Activated T-cell treated with anti-CD3 and anti-CD28 coated beads, Interleukin-2, amount 50 U/mL, for 72 hours (primary cell): ENCODE results near the gene COL8A2. TPM values are rescaled to one million over a fixed set of nuclear protein-coding genes. Genes with fewer than 3 reads are reported as not detected.

Source experiments
- ATAC-seq, 2 donors: fragments of 150-1000 bp; cut with Tn5 transposase; replicated peaks in 1 of 2; 2 replicates each; pipeline ENCODE4 v1.10.0; 2021; ENCODE audit warnings: moderate library complexity in 2 of 2, mild to moderate bottlenecking in 1 of 2
- DNase-seq, 2 donors: peaks; one replicate each; pipeline ENCODE4 v3.0.0; 2021 to 2022; ENCODE audit warnings: mixed read lengths in 1 of 2
- H3K27ac Mint-ChIP-seq: one replicate; pipeline ENCODE4 v1.8.0; 2022; ENCODE audit warnings: mild to moderate bottlenecking, moderate library complexity, mixed read lengths
- H3K27me3 Mint-ChIP-seq: one replicate; pipeline ENCODE4 v1.8.0; 2022; ENCODE audit warnings: low read depth, mixed read lengths
- H3K36me3 Mint-ChIP-seq, 2 donors: one replicate each; pipeline ENCODE4 v1.8.0; 2022; ENCODE audit warnings: mixed read lengths in 2 of 2, mild to moderate bottlenecking in 1 of 2; ENCODE audit not compliant: insufficient read depth in 2 of 2
- H3K4me1 Mint-ChIP-seq: one replicate; pipeline ENCODE4 v1.8.0; 2022; ENCODE audit warnings: low read depth, mixed read lengths
- H3K4me3 Mint-ChIP-seq, 2 donors: one replicate each; pipeline ENCODE4 v1.8.0; 2022; ENCODE audit warnings: mild to moderate bottlenecking in 2 of 2, mixed read lengths in 2 of 2, moderate library complexity in 2 of 2
- H3K9me3 Mint-ChIP-seq, 2 donors: one replicate each; pipeline ENCODE4 v1.8.0; 2022; ENCODE audit warnings: mixed read lengths in 2 of 2
- total RNA-seq, 2 donors: library from RNA; stranded (reverse); gene quantifications; one replicate each; pipeline ENCODE4 v1.2.3, GENCODE V29; 2022

COL8A2 gene
- total RNA-seq, 2 donors from 2014 or later: 0.07 to 0.09 TPM

- Mint-ChIP-seq H3K4me3 (peak overlapping the region; percentile 41 to 67), H3K27me3 (peaks cover 36% of the 10 kb centered on the region), H3K27ac (no peak overlapping the region), H3K36me3 (no peaks in the 10 kb centered on the region), H3K4me1 (peaks cover 19% of the 10 kb centered on the region), H3K9me3 (no peaks in the 10 kb centered on the region)
- ATAC-seq: no peak
- DNase-seq: no peak
These were observed 456 bp downstream of the COL8A2 start for GRCh38 chr1:36124404-36125128.

- H3K27me3 Mint-ChIP-seq: peaks cover 36% of the 10 kb centered on the region
- H3K4me3 Mint-ChIP-seq: peak overlapping the region; percentile 0 to 3
- no peak overlapping the region for H3K27ac Mint-ChIP-seq
- DNase-seq (no peak), ATAC-seq (peak; percentile 46 to 52)
- H3K4me1 Mint-ChIP-seq: peaks cover 19% of the 10 kb centered on the region
- H3K9me3 Mint-ChIP-seq: no peaks in the 10 kb centered on the region
- no peaks in the 10 kb centered on the region for H3K36me3 Mint-ChIP-seq
These were observed 1.7 kb downstream of the COL8A2 start for GRCh38 chr1:36123356-36123755.

- Mint-ChIP-seq H3K9me3 (no peaks in the 10 kb centered on the region), H3K4me3 (no peak overlapping the region), H3K27ac (no peak overlapping the region), H3K36me3 (no peaks in the 10 kb centered on the region), H3K27me3 (peaks cover 36% of the 10 kb centered on the region), H3K4me1 (peaks cover 19% of the 10 kb centered on the region)
- ATAC-seq (peak in 1 of 2 donors; percentile 19), DNase-seq (no peak)
These were observed 2.7 kb downstream of the COL8A2 start for GRCh38 chr1:36122062-36123030.

GRCh38 chr1:36119456-36119855 lies 5.6 kb downstream of the COL8A2 start:
- H3K36me3 Mint-ChIP-seq: no peaks in the 10 kb centered on the region
- H3K27ac Mint-ChIP-seq: no peak overlapping the region
- ATAC-seq (no peak), DNase-seq (no peak)
- H3K27me3 Mint-ChIP-seq: peaks cover 22% of the 10 kb centered on the region
- no peak overlapping the region for H3K4me3 Mint-ChIP-seq
- H3K9me3 Mint-ChIP-seq: no peaks in the 10 kb centered on the region
- H3K4me1 Mint-ChIP-seq: peaks cover 12% of the 10 kb centered on the region

GRCh38 chr1:36118447-36119204 lies 6.4 kb downstream of the COL8A2 start:
- ATAC-seq (no peak), DNase-seq (no peak)
- Mint-ChIP-seq H3K4me3 (no peak overlapping the region), H3K36me3 (no peaks in the 10 kb centered on the region), H3K4me1 (peaks cover 11% of the 10 kb centered on the region), H3K27me3 (peaks cover 15% of the 10 kb centered on the region), H3K27ac (no peak overlapping the region), H3K9me3 (no peaks in the 10 kb centered on the region)

GRCh38 chr1:36116901-36117300 lies 8.1 kb downstream of the COL8A2 start:
- ATAC-seq (no peak), DNase-seq (no peak)
- Mint-ChIP-seq H3K4me3 (no peak overlapping the region), H3K9me3 (no peaks in the 10 kb centered on the region), H3K4me1 (no peaks in the 10 kb centered on the region), H3K27me3 (no peaks in the 10 kb centered on the region), H3K27ac (no peak overlapping the region), H3K36me3 (no peaks in the 10 kb centered on the region)

- H3K36me3 Mint-ChIP-seq: no peaks in the 10 kb centered on the region
- no peak overlapping the region for H3K27ac Mint-ChIP-seq
- no peak for DNase-seq
- no peak overlapping the region for H3K4me3 Mint-ChIP-seq
- peaks cover 5% of the 10 kb centered on the region for H3K4me1 Mint-ChIP-seq
- no peaks in the 10 kb centered on the region for H3K27me3 Mint-ChIP-seq
- no peaks in the 10 kb centered on the region for H3K9me3 Mint-ChIP-seq
- no peak for ATAC-seq
These were observed 9.1 kb downstream of the COL8A2 start for GRCh38 chr1:36115931-36116330.

- Mint-ChIP-seq H3K4me3 (no peak overlapping the region), H3K27ac (no peak overlapping the region), H3K4me1 (peaks cover 10% of the 10 kb centered on the region), H3K27me3 (no peaks in the 10 kb centered on the region), H3K36me3 (no peaks in the 10 kb centered on the region), H3K9me3 (no peaks in the 10 kb centered on the region)
- ATAC-seq (no peak), DNase-seq (no peak)
These were observed 9.8 kb downstream of the COL8A2 start for GRCh38 chr1:36115200-36115669.

- no peak for ATAC-seq
- Mint-ChIP-seq H3K27ac (no peak overlapping the region), H3K4me1 (peaks cover 16% of the 10 kb centered on the region), H3K4me3 (no peak overlapping the region), H3K9me3 (no peaks in the 10 kb centered on the region), H3K36me3 (no peaks in the 10 kb centered on the region), H3K27me3 (no peaks in the 10 kb centered on the region)
- no peak for DNase-seq
These were observed 10.7 kb downstream of the COL8A2 start for GRCh38 chr1:36114371-36114770.

- Mint-ChIP-seq H3K36me3 (no peaks in the 10 kb centered on the region), H3K4me1 (peaks cover 21% of the 10 kb centered on the region), H3K27ac (no peak overlapping the region), H3K4me3 (no peak overlapping the region), H3K27me3 (no peaks in the 10 kb centered on the region), H3K9me3 (no peaks in the 10 kb centered on the region)
- no peak for ATAC-seq
- DNase-seq: no peak
These were observed 12.2 kb downstream of the COL8A2 start for GRCh38 chr1:36112823-36113222.

- Mint-ChIP-seq H3K4me1 (peaks cover 21% of the 10 kb centered on the region), H3K4me3 (no peak overlapping the region), H3K9me3 (no peaks in the 10 kb centered on the region), H3K36me3 (no peaks in the 10 kb centered on the region), H3K27me3 (no peaks in the 10 kb centered on the region), H3K27ac (peak overlapping the region; percentile 11)
- no peak for ATAC-seq
- DNase-seq: no peak
These were observed 13.9 kb downstream of the COL8A2 start for GRCh38 chr1:36111151-36111550.

GRCh38 chr1:36109041-36109679 lies 15.9 kb downstream of the COL8A2 start:
- Mint-ChIP-seq H3K36me3 (no peaks in the 10 kb centered on the region), H3K27ac (peak overlapping the region; percentile 49), H3K27me3 (no peaks in the 10 kb centered on the region), H3K4me1 (peaks cover 21% of the 10 kb centered on the region), H3K9me3 (no peaks in the 10 kb centered on the region), H3K4me3 (peak overlapping the region; percentile 32 to 66)
- DNase-seq: peak; percentile 61 to 66
- ATAC-seq: peak; percentile 94 to 96
